MM.1S (cell line): Measurements from ENCODE around the gene SCRN2.

Source experiments
- EZH2 ChIP-seq: fragments of 300-600 bp; sonication (generic); optimal IDR thresholded peaks from 2 replicates; pipeline ENCODE3; 2017; ENCODE audit warnings: low read depth, mild to moderate bottlenecking, antibody characterized with exemption, low read length, mixed read lengths
- EZH2phosphoT487 ChIP-seq: fragments of 300-600 bp; sonication (generic); IDR thresholded peaks from 2 replicates; pipeline ENCODE4 v1.6.1; 2018; ENCODE audit warnings: antibody characterized with exemption, low read length
- TF ChIP-seq, protein P1 (sequence below): fragments of 300-600 bp; sonication (generic); IDR thresholded peaks from 2 replicates; pipeline ENCODE4 v1.5.1; 2016; ENCODE audit warnings: antibody characterized with exemption, low read length, mixed read lengths

DNA sequence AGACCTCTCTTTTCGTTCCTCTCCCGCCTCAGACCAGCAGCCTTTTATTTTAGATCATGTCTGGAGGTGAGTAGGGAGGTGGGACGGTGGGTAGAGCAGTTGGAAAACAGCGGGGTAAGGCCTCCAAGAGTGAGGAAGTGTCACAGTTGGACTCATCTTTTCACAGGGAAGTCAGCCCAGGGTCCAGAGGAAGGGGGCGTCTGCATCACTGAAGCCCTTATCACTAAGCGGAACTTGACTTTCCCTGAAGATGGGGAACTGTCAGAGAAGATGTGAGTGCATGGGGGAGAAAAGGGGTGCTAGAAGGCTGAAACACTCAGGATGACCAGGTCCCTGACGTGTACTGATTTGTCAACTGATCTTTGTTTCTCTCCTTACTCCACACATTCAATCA, 9.1 kb downstream of the SCRN2 start:
- TF ChIP-seq, protein P1, sequence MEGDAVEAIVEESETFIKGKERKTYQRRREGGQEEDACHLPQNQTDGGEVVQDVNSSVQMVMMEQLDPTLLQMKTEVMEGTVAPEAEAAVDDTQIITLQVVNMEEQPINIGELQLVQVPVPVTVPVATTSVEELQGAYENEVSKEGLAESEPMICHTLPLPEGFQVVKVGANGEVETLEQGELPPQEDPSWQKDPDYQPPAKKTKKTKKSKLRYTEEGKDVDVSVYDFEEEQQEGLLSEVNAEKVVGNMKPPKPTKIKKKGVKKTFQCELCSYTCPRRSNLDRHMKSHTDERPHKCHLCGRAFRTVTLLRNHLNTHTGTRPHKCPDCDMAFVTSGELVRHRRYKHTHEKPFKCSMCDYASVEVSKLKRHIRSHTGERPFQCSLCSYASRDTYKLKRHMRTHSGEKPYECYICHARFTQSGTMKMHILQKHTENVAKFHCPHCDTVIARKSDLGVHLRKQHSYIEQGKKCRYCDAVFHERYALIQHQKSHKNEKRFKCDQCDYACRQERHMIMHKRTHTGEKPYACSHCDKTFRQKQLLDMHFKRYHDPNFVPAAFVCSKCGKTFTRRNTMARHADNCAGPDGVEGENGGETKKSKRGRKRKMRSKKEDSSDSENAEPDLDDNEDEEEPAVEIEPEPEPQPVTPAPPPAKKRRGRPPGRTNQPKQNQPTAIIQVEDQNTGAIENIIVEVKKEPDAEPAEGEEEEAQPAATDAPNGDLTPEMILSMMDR: no peak
- TF ChIP-seq EZH2 (no peak), EZH2phosphoT487 (no peak)
